K562 (cell line): ENCODE measurements around the gene MBOAT7. TPM values are rescaled to one million over a fixed set of nuclear protein-coding genes. Genes with fewer than 3 reads are reported as not detected.

Experiments
- ATF4 ChIP-seq: fragments of 450-650 bp; formaldehyde crosslinking; IDR thresholded peaks from 2 replicates; pipeline ENCODE4 v1.4.0; 2022; ENCODE audit warnings: mild to moderate bottlenecking, moderate library complexity
- CBFA2T3 ChIP-seq: fragments of 450-650 bp; IDR thresholded peaks from 2 replicates; pipeline ENCODE4 v1.6.1; 2017
- HNRNPLL ChIP-seq: fragments of 200-400 bp; formaldehyde crosslinking; IDR thresholded peaks from 2 replicates; pipeline ENCODE4 v1.6.1; 2017; ENCODE audit warnings: low read length, low read depth, mild to moderate bottlenecking; ENCODE audit not compliant: poor library complexity, severe bottlenecking
- KLF1 ChIP-seq: fragments of 450-650 bp; IDR thresholded peaks from 2 replicates; pipeline ENCODE4 v1.6.1; 2016; ENCODE audit warnings: missing genetic modification characterization, missing compliant biosample characterization
- KLF16 ChIP-seq: IDR thresholded peaks from 2 replicates; pipeline ENCODE4 v1.6.1; 2016; ENCODE audit warnings: antibody characterized with exemption
- NFIX ChIP-seq: fragments of 250-450 bp; sonication (Bioruptor Pico); IDR thresholded peaks from 2 replicates; pipeline ENCODE4 v1.4.0; 2020; ENCODE audit warnings: low read depth, mild to moderate bottlenecking, moderate library complexity
- PBX2 ChIP-seq, 2 experiments: IDR thresholded peaks in 1 of 2; conservative IDR thresholded peaks in 1 of 2; 2 replicates each; pipeline ENCODE4 v1.6.1; 2016; ENCODE audit warnings: low read depth in 2 of 2, mild to moderate bottlenecking in 1 of 2, missing compliant biosample characterization in 1 of 2, missing genetic modification characterization in 1 of 2, moderate library complexity in 1 of 2
- POLR2G ChIP-seq: fragments of 200-400 bp; formaldehyde crosslinking; IDR thresholded peaks from 2 replicates; pipeline ENCODE4 v1.6.1; 2017; ENCODE audit warnings: low read depth, mild to moderate bottlenecking, antibody characterized with exemption, low read length, moderate library complexity
- RBBP5 ChIP-seq: fragments of 200-600 bp; sonication (generic); IDR thresholded peaks from 2 replicates; pipeline ENCODE4 v1.6.1; 2012; ENCODE audit warnings: borderline replicate concordance, mild to moderate bottlenecking, low read length, control low read depth, inconsistent platforms; ENCODE audit not compliant: insufficient read depth, poor library complexity, severe bottlenecking
- SIN3A ChIP-seq, 2 experiments: fragments of 150-350 bp in 1 of 2; IDR thresholded peaks; 2 replicates each; pipeline ENCODE4 v1.6.1; 2011 to 2016; ENCODE audit warnings: borderline replicate concordance in 2 of 2, low read depth in 2 of 2, low read length in 2 of 2, mild to moderate bottlenecking in 2 of 2, moderate library complexity in 2 of 2; ENCODE audit not compliant: control insufficient read depth in 1 of 2
- TCF7L2 ChIP-seq: fragments of 150-350 bp; IDR thresholded peaks from 2 replicates; pipeline ENCODE4 v1.6.1; 2016; ENCODE audit warnings: low read depth, mild to moderate bottlenecking, low read length, moderate library complexity
- ZNF23 ChIP-seq: fragments of 250-450 bp; sonication (Bioruptor Pico); IDR thresholded peaks from 2 replicates; pipeline ENCODE4 v1.4.0; 2020; ENCODE audit warnings: mild to moderate bottlenecking
- ZNF354B ChIP-seq: fragments of 250-450 bp; sonication (Bioruptor Pico); IDR thresholded peaks from 2 replicates; pipeline ENCODE4 v1.4.0; 2020
- ZNF780A ChIP-seq: fragments of 250-450 bp; sonication (Bioruptor Pico); IDR thresholded peaks from 2 replicates; pipeline ENCODE4 v1.5.0; 2021; ENCODE audit warnings: mild to moderate bottlenecking
- polyA plus RNA-seq, 8 experiments: library from polyadenylated mRNA; depleted of rRNA in 4 of 8; stranded (reverse) in 5 of 8; unstranded in 3 of 8; fragments of >200 nt; fragmentation: Nextera tagmentation in 2 of 8; fragmentation: Illumina TruSeq in 1 of 8; extraction: Ambion mirVana in 2 of 8; extraction: Trizol in 1 of 8; gene quantifications; 2 replicates each; pipeline versions ENCODE4 v1.2.1 to v1.2.3, GENCODE V29; 2011 to 2014; ENCODE audit warnings: inconsistent platforms in 1 of 8, missing spikeins in 1 of 8
- total RNA-seq, 7 experiments: library from RNA; depleted of rRNA in 6 of 7; stranded (reverse); fragments of >200 nt in 6 of 7; fragmentation: Illumina TruSeq in 2 of 7; extraction: Trizol in 2 of 7; gene quantifications; 2 replicates each; pipeline versions ENCODE4 v1.2.1 to v1.2.3, GENCODE V29; 2011 to 2021; ENCODE audit warnings: low replicate concordance in 1 of 7
- TF ChIP-seq, protein P1 (sequence below): fragments of 200-800 bp; sonication (Bioruptor generic); IDR thresholded peaks from 2 replicates; pipeline ENCODE4 v1.6.1; 2017; ENCODE audit warnings: missing genetic modification characterization, missing compliant biosample characterization
- TF ChIP-seq, protein P2 (sequence below): fragments of 450-650 bp; IDR thresholded peaks from 2 replicates; pipeline ENCODE4 v1.6.1; 2016

Gene MBOAT7
- total and polyA plus RNA-seq, 9 of the 15 experiments (the other 6 are each of a cell fraction or from before 2014, with no cell fraction given): 1.4 to 153 (median 56.1) TPM

DNA sequence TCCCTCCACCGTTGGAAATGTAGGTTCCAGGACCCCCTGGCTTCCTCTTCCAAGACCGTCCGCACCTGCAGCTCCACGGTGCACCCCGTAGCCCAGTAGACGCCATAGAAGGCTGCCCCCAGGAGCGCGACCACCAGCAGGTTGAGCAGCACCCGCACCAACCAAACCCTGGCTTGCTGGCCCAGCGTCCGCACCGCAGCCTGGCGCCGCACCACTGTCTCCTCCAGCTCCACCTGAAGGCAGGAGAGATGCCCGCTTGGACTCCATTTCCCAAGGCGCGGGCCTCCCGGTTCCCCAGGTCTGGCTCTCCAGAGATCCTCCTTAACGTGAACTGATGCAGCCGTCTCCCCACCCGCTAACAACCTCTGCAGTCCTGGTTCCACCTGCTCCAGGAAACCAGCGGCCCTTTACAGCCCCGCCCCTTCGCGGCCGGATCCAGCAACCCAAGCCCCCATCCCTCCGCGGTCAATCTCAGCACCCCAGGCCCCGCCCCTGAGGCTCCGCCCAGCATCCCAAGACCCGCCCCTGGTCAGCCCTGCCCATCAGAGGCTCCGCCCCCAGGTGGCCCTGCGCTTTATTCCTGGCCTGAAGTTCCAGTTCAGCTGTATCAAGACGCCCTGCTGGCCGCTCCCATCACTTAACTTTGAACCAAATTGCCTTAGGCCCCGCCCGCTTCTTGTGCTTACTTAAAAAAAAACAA is 24.9 kb downstream of the MBOAT7 start (continued):
- TF ChIP-seq ZNF23 (CRISPR knock-in tag): no peak
- no peak for TF ChIP-seq ZNF354B (CRISPR knock-in tag)
- TF ChIP-seq, protein P1, sequence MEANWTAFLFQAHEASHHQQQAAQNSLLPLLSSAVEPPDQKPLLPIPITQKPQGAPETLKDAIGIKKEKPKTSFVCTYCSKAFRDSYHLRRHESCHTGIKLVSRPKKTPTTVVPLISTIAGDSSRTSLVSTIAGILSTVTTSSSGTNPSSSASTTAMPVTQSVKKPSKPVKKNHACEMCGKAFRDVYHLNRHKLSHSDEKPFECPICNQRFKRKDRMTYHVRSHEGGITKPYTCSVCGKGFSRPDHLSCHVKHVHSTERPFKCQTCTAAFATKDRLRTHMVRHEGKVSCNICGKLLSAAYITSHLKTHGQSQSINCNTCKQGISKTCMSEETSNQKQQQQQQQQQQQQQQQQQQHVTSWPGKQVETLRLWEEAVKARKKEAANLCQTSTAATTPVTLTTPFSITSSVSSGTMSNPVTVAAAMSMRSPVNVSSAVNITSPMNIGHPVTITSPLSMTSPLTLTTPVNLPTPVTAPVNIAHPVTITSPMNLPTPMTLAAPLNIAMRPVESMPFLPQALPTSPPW: peak; percentile 68
- TF ChIP-seq HNRNPLL: peak; percentile 15
- TF ChIP-seq CBFA2T3: no peak
- 0 out of 2 replicates have a peak, but pooled peaks have one; percentile 7 for TF ChIP-seq KLF16
- TF ChIP-seq ZNF780A (CRISPR knock-in tag): no peak
- TF ChIP-seq, protein P2, sequence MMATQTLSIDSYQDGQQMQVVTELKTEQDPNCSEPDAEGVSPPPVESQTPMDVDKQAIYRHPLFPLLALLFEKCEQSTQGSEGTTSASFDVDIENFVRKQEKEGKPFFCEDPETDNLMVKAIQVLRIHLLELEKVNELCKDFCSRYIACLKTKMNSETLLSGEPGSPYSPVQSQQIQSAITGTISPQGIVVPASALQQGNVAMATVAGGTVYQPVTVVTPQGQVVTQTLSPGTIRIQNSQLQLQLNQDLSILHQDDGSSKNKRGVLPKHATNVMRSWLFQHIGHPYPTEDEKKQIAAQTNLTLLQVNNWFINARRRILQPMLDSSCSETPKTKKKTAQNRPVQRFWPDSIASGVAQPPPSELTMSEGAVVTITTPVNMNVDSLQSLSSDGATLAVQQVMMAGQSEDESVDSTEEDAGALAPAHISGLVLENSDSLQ: peak; percentile 91
- TF ChIP-seq SIN3A (IDR thresholded peaks at IDR 0.05; ENCODE audit: borderline replicate concordance in 2 of 2, control insufficient read depth in 1 of 2, low read depth in 2 of 2, low read length in 2 of 2): 0 out of 4 replicates have a peak, but pooled peaks of 1 of the 2 experiments have one; percentile 31
- TF ChIP-seq POLR2G: peak; percentile 38; the same call in 1 of the 2 replicates
- no peak for TF ChIP-seq ATF4 (CRISPR knock-in tag)
- TF ChIP-seq RBBP5: no peak
- TF ChIP-seq NFIX (CRISPR knock-in tag): no peak
- no peak for TF ChIP-seq KLF1 (tag)
- TF ChIP-seq PBX2 (CRISPR knock-in tag; IDR thresholded peaks at IDR 0.05; ENCODE audit: low read depth): peak; percentile 42; the same call in 1 of the 2 replicates
- TF ChIP-seq PBX2 (tag; conservative IDR thresholded peaks at IDR 0.05; ENCODE audit: low read depth): no peak; the same call in 1 of the 2 replicates
- no peak for TF ChIP-seq TCF7L2
